WTC11 (cell line): Measurements from ENCODE around the gene TIE1. TPM values are rescaled to one million over a fixed set of nuclear protein-coding genes. Genes with fewer than 3 reads are reported as not detected.

Experiments used
- ATAC-seq: fragments of 200-7000 bp; cut with Tn5 transposase; 2 replicates; pipeline ENCODE4 v1.10.0; 2021; ENCODE audit warnings: mild to moderate bottlenecking, moderate library complexity
- CTCF ChIA-PET: fragments of 300-600 bp; sonication (Branson Sonifier 250); formaldehyde crosslinking; loops from one replicate; lab custom pipeline; 2021; ENCODE audit warnings: antibody characterized with exemption; lab: Charles Lee
- POLR2A ChIA-PET: fragments of 350-600 bp; sonication (Branson Sonifier 250); formaldehyde crosslinking; loops from one replicate; lab custom pipeline; 2021; ENCODE audit warnings: antibody characterized with exemption; lab: Charles Lee
- DNase-seq: peaks from one replicate; pipeline ENCODE4 v3.0.0; 2021; ENCODE audit warnings: low spot score
- H3K27ac Mint-ChIP-seq: 2 replicates; pipeline ENCODE4 v1.8.0; 2021; ENCODE audit warnings: mixed read lengths
- H3K27me3 Mint-ChIP-seq: 2 replicates; pipeline ENCODE4 v1.8.0; 2021; ENCODE audit warnings: low read depth, mild to moderate bottlenecking, moderate library complexity, mixed read lengths
- H3K36me3 Mint-ChIP-seq: 2 replicates; pipeline ENCODE4 v1.8.0; 2021; ENCODE audit warnings: mixed read lengths
- H3K4me1 Mint-ChIP-seq: 2 replicates; pipeline ENCODE4 v1.8.0; 2022; ENCODE audit warnings: mixed read lengths
- H3K4me3 Mint-ChIP-seq: 2 replicates; pipeline ENCODE4 v1.8.0; 2021; ENCODE audit warnings: mild to moderate bottlenecking, moderate library complexity, mixed read lengths
- H3K9me3 Mint-ChIP-seq: 2 replicates; pipeline ENCODE4 v1.8.0; 2021; ENCODE audit warnings: mixed read lengths
- AFF4 ChIP-seq: sonication (generic); formaldehyde crosslinking; IDR thresholded peaks from 2 replicates; pipeline ENCODE4 v1.8.1; 2023; ENCODE audit warnings: mild to moderate bottlenecking, missing genetic modification reagents, borderline replicate concordance
- ELF4 ChIP-seq: sonication (generic); formaldehyde crosslinking; IDR thresholded peaks from 2 replicates; pipeline ENCODE4 v1.8.1; 2022; ENCODE audit warnings: low read depth, mild to moderate bottlenecking, moderate library complexity, missing genetic modification reagents
- GABPB1 ChIP-seq: sonication (generic); formaldehyde crosslinking; IDR thresholded peaks from 2 replicates; pipeline ENCODE4 v1.8.1; 2023; ENCODE audit warnings: mild to moderate bottlenecking, missing genetic modification reagents
- JAZF1 ChIP-seq: fragments of 250-450 bp; sonication (Bioruptor Pico); IDR thresholded peaks from 2 replicates; pipeline ENCODE4 v1.9.0; 2021; ENCODE audit warnings: moderate library complexity, mild to moderate bottlenecking, inconsistent platforms
- KAT7 ChIP-seq: sonication (generic); formaldehyde crosslinking; IDR thresholded peaks from 2 replicates; pipeline ENCODE4 v1.8.1; 2023; ENCODE audit warnings: missing genetic modification reagents, mild to moderate bottlenecking, borderline replicate concordance
- MLX ChIP-seq: sonication (generic); formaldehyde crosslinking; IDR thresholded peaks from 2 replicates; pipeline ENCODE4 v1.8.1; 2023; ENCODE audit warnings: mild to moderate bottlenecking, missing genetic modification reagents, moderate library complexity
- NFATC4 ChIP-seq: fragments of 250-450 bp; sonication (Bioruptor Pico); IDR thresholded peaks from 2 replicates; pipeline ENCODE4 v1.9.0; 2021; ENCODE audit warnings: mild to moderate bottlenecking
- SP1 ChIP-seq: sonication (generic); formaldehyde crosslinking; conservative IDR thresholded peaks from 2 replicates; pipeline ENCODE4 v1.8.1; 2022; ENCODE audit warnings: missing genetic modification reagents
- ZNF232 ChIP-seq: sonication (generic); formaldehyde crosslinking; IDR thresholded peaks from 2 replicates; pipeline ENCODE4 v1.8.0; 2022; ENCODE audit warnings: mild to moderate bottlenecking, missing genetic modification reagents
- ZNF281 ChIP-seq: sonication (generic); formaldehyde crosslinking; IDR thresholded peaks from 2 replicates; pipeline ENCODE4 v1.8.0; 2023; ENCODE audit warnings: mild to moderate bottlenecking, missing genetic modification reagents
- total RNA-seq: library from RNA; stranded (reverse); gene quantifications from 3 replicates; pipeline ENCODE4 v1.2.3, GENCODE V29; 2021
- TF ChIP-seq, protein P1 (sequence below): fragments of 250-450 bp; sonication (Bioruptor Pico); IDR thresholded peaks from 2 replicates; pipeline ENCODE4 v1.8.0; 2021; ENCODE audit warnings: mild to moderate bottlenecking
- TF ChIP-seq, protein P2 (sequence below): sonication (generic); formaldehyde crosslinking; IDR thresholded peaks from 2 replicates; pipeline ENCODE4 v1.8.0; 2022; ENCODE audit warnings: missing genetic modification reagents

Gene TIE1
- total RNA-seq, 1 experiment from 2014 or later: 2.5 TPM

DNA sequence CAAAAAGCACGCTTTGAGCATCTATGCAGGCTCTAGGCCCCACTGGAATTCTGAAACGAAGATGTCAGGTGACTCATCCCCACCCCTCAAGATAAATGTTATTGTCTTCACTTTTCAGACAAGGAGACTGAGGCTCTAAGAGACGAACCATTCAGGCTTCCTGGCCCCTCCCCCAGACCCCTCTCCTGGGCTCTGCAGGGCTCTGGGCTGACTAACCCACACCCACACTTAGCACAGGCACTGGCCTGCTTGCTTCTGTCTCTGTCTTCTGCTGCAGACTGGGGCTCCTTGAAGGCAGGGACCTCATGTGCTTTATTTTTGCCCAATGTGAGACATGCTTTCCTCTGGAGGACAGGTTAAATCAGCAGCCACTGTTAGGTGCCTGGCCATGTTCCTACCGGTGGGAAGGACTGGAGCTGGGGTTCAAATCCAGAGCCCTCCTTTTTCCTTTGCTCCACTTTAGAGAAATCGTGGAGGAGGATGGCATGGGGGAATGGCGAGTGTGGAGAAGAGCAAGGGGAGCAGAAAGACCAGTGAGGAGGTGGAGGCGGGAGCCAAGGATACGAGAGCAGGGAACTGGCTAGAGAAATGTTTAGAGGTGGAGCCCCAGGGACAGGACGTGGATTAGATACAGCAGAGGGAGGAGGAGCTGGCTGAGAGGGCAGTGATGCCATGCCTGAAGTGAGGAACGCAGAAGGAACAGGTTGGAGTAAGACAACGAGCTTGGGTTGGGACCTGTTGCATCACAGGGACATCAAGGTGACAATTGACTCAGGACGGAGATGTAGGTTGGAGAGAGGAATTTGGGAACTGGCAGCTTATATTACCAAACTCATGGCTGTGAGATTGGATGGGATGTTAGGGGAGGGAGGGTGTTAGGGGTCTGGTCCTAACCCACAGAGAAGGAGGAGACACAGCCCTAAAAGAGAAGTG lies 29.3 kb upstream of the TIE1 start:
- CTCF ChIA-PET: interaction anchor here (0.6 to 1.6 kb wide), 4 partner anchors 14 to 358 kb away, joined by 3 to 12 read pairs (median 9); partner anchors contain the start of genes C1orf210 and CDC20
- TF ChIP-seq NFATC4 (CRISPR knock-in tag) (no peak), JAZF1 (CRISPR knock-in tag) (no peak), SP1 (CRISPR knock-in tag) (no peak), AFF4 (CRISPR knock-in tag) (no peak)
- TF ChIP-seq, all 79 proteins: peak for 0
- H3K4me3 Mint-ChIP-seq: peak overlapping the region; percentile 83
- H3K4me1 Mint-ChIP-seq: peaks cover 29% of the 10 kb centered on the region
- POLR2A ChIA-PET: interaction anchor here (0.5 to 1.3 kb wide), 9 partner anchors 13 to 118 kb away, joined by 3 to 16 read pairs (median 5); partner anchors contain the start of genes C1orf210, CDC20, ELOVL1 and MED8
- H3K9me3 Mint-ChIP-seq: peaks cover 4% of the 10 kb centered on the region
- H3K27me3 Mint-ChIP-seq: peaks cover 9% of the 10 kb centered on the region
- peaks cover 14% of the 10 kb centered on the region for H3K36me3 Mint-ChIP-seq
- ATAC-seq (peak; percentile 7), DNase-seq (no peak)
- peak overlapping the region; percentile 97 for H3K27ac Mint-ChIP-seq

GRCh38 chr1:43272161-43272560 lies 28.6 kb upstream of the TIE1 start:
- Mint-ChIP-seq H3K27ac (no peak overlapping the region), H3K9me3 (no peaks in the 10 kb centered on the region), H3K4me1 (peaks cover 29% of the 10 kb centered on the region), H3K36me3 (peaks cover 12% of the 10 kb centered on the region), H3K27me3 (peaks cover 5% of the 10 kb centered on the region), H3K4me3 (peak overlapping the region; percentile 83)
- ChIA-PET POLR2A (interaction anchor here (1.3 kb wide), 1 partner anchor 14 kb away, joined by 4 read pairs; the partner anchor contains the start of gene C1orf210), CTCF (interaction anchor here (1.3 kb wide), 1 partner anchor 14 kb away, joined by 8 read pairs; the partner anchor contains the start of gene C1orf210)
- TF ChIP-seq ELF4 (CRISPR knock-in tag) (no peak), ZNF232 (CRISPR knock-in tag) (no peak), ZNF281 (no peak), GABPB1 (no peak), KAT7 (CRISPR knock-in tag) (no peak), MLX (CRISPR knock-in tag) (no peak)
- TF ChIP-seq, protein P1, sequence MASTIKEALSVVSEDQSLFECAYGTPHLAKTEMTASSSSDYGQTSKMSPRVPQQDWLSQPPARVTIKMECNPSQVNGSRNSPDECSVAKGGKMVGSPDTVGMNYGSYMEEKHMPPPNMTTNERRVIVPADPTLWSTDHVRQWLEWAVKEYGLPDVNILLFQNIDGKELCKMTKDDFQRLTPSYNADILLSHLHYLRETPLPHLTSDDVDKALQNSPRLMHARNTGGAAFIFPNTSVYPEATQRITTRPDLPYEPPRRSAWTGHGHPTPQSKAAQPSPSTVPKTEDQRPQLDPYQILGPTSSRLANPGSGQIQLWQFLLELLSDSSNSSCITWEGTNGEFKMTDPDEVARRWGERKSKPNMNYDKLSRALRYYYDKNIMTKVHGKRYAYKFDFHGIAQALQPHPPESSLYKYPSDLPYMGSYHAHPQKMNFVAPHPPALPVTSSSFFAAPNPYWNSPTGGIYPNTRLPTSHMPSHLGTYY (CRISPR knock-in tag): no peak
- TF ChIP-seq, protein P2, sequence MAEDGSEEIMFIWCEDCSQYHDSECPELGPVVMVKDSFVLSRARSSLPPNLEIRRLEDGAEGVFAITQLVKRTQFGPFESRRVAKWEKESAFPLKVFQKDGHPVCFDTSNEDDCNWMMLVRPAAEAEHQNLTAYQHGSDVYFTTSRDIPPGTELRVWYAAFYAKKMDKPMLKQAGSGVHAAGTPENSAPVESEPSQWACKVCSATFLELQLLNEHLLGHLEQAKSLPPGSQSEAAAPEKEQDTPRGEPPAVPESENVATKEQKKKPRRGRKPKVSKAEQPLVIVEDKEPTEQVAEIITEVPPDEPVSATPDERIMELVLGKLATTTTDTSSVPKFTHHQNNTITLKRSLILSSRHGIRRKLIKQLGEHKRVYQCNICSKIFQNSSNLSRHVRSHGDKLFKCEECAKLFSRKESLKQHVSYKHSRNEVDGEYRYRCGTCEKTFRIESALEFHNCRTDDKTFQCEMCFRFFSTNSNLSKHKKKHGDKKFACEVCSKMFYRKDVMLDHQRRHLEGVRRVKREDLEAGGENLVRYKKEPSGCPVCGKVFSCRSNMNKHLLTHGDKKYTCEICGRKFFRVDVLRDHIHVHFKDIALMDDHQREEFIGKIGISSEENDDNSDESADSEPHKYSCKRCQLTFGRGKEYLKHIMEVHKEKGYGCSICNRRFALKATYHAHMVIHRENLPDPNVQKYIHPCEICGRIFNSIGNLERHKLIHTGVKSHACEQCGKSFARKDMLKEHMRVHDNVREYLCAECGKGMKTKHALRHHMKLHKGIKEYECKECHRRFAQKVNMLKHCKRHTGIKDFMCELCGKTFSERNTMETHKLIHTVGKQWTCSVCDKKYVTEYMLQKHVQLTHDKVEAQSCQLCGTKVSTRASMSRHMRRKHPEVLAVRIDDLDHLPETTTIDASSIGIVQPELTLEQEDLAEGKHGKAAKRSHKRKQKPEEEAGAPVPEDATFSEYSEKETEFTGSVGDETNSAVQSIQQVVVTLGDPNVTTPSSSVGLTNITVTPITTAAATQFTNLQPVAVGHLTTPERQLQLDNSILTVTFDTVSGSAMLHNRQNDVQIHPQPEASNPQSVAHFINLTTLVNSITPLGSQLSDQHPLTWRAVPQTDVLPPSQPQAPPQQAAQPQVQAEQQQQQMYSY: no peak
- DNase-seq (no peak), ATAC-seq (no peak)
